ENCODE results near the gene ZFP30.
"Not testable (repeated sequence)": the region's sequence is repeated elsewhere in the genome, so short reads cannot be mapped to it uniquely, and the experiment has no call there.

The ZFP30 gene

GRCh38 chr19:37655301-37655688 is at the start of gene ZFP30:
Gene ZFP30 (minus strand): TSS chr19:37655465. CDS start chr19:37647822, 7,643 bp downstream.
- ATAC-seq = peak; percentile 72 to 78

- no peak for ATAC-seq
These were observed 43.8 kb upstream of the ZFP30 start for GRCh38 chr19:37699057-37699456.

GRCh38 chr19:37698216-37698615 is 43.0 kb upstream of the ZFP30 start:
- no peak for ATAC-seq

GRCh38 chr19:37695144-37695899 is 40.1 kb upstream of the ZFP30 start:
- no peak for ATAC-seq

GRCh38 chr19:37692956-37693620 is 37.8 kb upstream of the ZFP30 start:
- no peak for ATAC-seq

- peak; percentile 96 to 97 for ATAC-seq
These were observed 36.7 kb upstream of the ZFP30 start for GRCh38 chr19:37691881-37692504.

- no peak for ATAC-seq
These were observed 28.3 kb upstream of the ZFP30 start for GRCh38 chr19:37683520-37683919.

- ATAC-seq = no peak
These were observed 14.2 kb upstream of the ZFP30 start for GRCh38 chr19:37669450-37669914.

GRCh38 chr19:37657157-37657556 is 1.9 kb upstream of the ZFP30 start:
- ATAC-seq = not testable (repeated sequence)

- ATAC-seq = peak; percentile 78 to 82
These were observed 565 bp upstream of the ZFP30 start for GRCh38 chr19:37655689-37656371.

GRCh38 chr19:37654629-37655300 is 500 bp downstream of the ZFP30 start:
- ATAC-seq = peak; percentile 3 to 14

- no peak for ATAC-seq
These were observed 1.1 kb downstream of the ZFP30 start for GRCh38 chr19:37654118-37654517.

- ATAC-seq = no peak
These were observed 19.9 kb downstream of the ZFP30 start for GRCh38 chr19:37635076-37636056.

- ATAC-seq = peak; percentile 44
These were observed 60.3 kb downstream of the ZFP30 start for GRCh38 chr19:37594982-37595382.

- peak; percentile 98 to 99 for ATAC-seq
These were observed 60.8 kb downstream of the ZFP30 start, which contains the start of the genes ZNF540 and ZNF571 for GRCh38 chr19:37594304-37594981. Gene ZNF540 (plus strand): TSS chr19:37594876. CDS start chr19:37598448, 3,572 bp downstream. Gene ZNF571 (minus strand): TSS chr19:37594792. CDS start chr19:37586676, 8,116 bp downstream.

GRCh38 chr19:37593996-37594303 is 61.3 kb downstream of the ZFP30 start:
- no peak for ATAC-seq

GRCh38 chr19:37583340-37583739 is 71.9 kb downstream of the ZFP30 start:
- ATAC-seq = no peak

GRCh38 chr19:37572203-37572602 is 83.1 kb downstream of the ZFP30 start:
- ATAC-seq = no peak

GRCh38 chr19:37565370-37565669 is 89.9 kb downstream of the ZFP30 start:
- ATAC-seq = no peak

GRCh38 chr19:37564624-37565369 is 90.5 kb downstream of the ZFP30 start:
- no peak for ATAC-seq

Measured in activated CD4-positive, CD25-positive, alpha-beta regulatory T cell treated with anti-CD3 and anti-CD28 coated beads, Interleukin-2, amount 50 U/mL, for 24 hours (primary cell).